Stomach (tissue), 4 donors: ENCODE measurements around the gene PDE8A.

Experiments
- CTCF ChIP-seq, 7 experiments: fragments of 450-650 bp in 4 of 7; fragments of 200-600 bp in 3 of 7; sonication (generic) in 3 of 7; IDR thresholded peaks; one replicate each; pipeline ENCODE4 v1.5.1; 2016 to 2019; ENCODE audit warnings: antibody characterized with exemption in 7 of 7, control low read depth in 2 of 7, mild to moderate bottlenecking in 1 of 7
- EP300 ChIP-seq: sonication (generic); formaldehyde crosslinking; IDR thresholded peaks from one replicate; pipeline ENCODE4 v1.6.1; 2017; ENCODE audit warnings: antibody characterized with exemption
- POLR2AphosphoS5 ChIP-seq, 3 donors: sonication (generic); formaldehyde crosslinking; IDR thresholded peaks; one replicate each; pipeline ENCODE4 v1.6.1; 2016; ENCODE audit warnings: antibody characterized with exemption in 3 of 3

GRCh38 chr15:84944311-84944710 lies 37.3 kb upstream of the PDE8A start:
- no peak for TF ChIP-seq CTCF (IDR thresholded peaks at IDR 0.05)
- TF ChIP-seq EP300: no peak
- TF ChIP-seq POLR2AphosphoS5 (IDR thresholded peaks at IDR 0.05): no peak
